ENCODE data around the gene MACROD2.

DNA sequence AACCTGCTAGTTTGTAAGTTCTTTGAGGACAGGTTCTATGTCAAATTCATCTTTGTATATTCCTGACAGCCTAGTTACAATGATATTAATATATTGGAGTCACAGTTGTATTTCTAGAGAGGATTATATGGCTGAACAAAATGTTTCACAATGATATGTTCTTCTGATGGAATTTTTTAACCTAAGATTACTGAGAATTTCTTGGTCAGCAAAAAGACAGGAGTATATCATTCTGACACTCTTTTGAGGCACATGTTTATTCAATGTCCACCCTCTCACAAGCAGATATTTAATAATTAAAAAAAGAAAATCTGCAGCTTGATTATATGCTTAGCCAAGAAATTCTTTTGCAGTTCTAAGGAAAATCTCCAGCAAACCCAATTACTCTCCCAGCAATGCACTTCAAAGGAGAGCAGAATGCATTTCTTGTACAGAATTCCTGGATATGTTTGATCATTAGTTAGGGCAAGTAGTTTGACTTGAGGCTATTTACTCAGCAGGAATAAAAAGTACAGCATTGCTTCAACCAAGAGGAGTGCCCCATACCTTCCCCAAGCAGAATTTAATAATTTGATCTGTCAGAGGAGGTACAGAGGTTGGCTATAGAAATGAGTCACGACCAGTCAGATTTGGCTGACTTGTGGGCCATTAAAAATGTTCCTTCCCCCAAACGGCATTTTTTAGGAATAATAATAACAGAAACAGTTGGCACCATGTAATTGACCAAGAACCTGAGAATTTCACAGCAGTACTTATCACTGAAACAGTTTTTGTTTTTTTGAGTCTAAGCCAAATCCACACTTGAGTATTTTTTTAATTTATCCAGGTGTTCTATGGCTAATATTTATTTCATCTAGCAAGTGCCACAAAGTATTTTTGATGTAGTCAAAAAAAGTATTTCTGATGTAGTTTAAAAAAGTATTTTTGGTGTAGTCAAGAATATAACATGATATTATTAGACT lies 850.2 kb downstream of the MACROD2 start:
- TF ChIP-seq YY1 (IDR thresholded peaks at IDR 0.05; ENCODE audit: extremely low read depth, insufficient replicate concordance, low read depth, low read length) = no peak
- no peak for TF ChIP-seq CTCF (IDR thresholded peaks at IDR 0.05 in 2 of 3, conservative IDR thresholded peaks at IDR 0.05 in 1 of 3; ENCODE audit: borderline replicate concordance in 1 of 3, insufficient read depth in 1 of 3, low read depth in 2 of 3, low read length in 2 of 3)
- no peak for TF ChIP-seq POLR2AphosphoS5 (IDR thresholded peaks at IDR 0.05; ENCODE audit: low read depth, low read length)
- TF ChIP-seq MAX (IDR thresholded peaks at IDR 0.05) = no peak

Measured in HCT116 (cell line).